ENCODE results near the gene MYL7.
"Not testable (repeated sequence)": the region's sequence is repeated elsewhere in the genome, so short reads cannot be mapped to it uniquely, and the experiment has no call there.

MYL7 gene

GRCh38 chr7:44183386-44183785, 42.3 kb upstream of the MYL7 start:
- Histone ChIP-seq H3K9me3 (no peaks in the 10 kb centered on the region), H3K4me3 (ENCODE audit: low read depth in 1 of 2, low read length in 1 of 2) (no peak overlapping the region), H3K36me3 (no peaks in the 10 kb centered on the region), H3K4me1 (ENCODE audit: control insufficient read depth in 1 of 2, insufficient read depth in 1 of 2, low read depth in 1 of 2, low read length in 1 of 2) (no peaks in the 10 kb centered on the region), H3K27me3 (peaks cover 8% of the 10 kb centered on the region), H3K27ac (no peak overlapping the region)
- no peak for TF ChIP-seq CTCF (IDR thresholded peaks at IDR 0.05)

- no peak overlapping the region for H3K27ac ChIP-seq
- no peaks in the 10 kb centered on the region for H3K36me3 ChIP-seq
- H3K27me3 ChIP-seq, result peaks cover 8% of the 10 kb centered on the region
These were observed 41.7 kb upstream of the MYL7 start for GRCh38 chr7:44182827-44183226.

GRCh38 chr7:44180631-44181030, 39.5 kb upstream of the MYL7 start:
- TF ChIP-seq CTCF (IDR thresholded peaks at IDR 0.05), result no peak
- Histone ChIP-seq H3K4me3 (ENCODE audit: low read depth in 1 of 2, low read length in 1 of 2) (no peak overlapping the region), H3K27ac (no peak overlapping the region), H3K4me1 (ENCODE audit: control insufficient read depth in 1 of 2, insufficient read depth in 1 of 2, low read depth in 1 of 2, low read length in 1 of 2) (no peaks in the 10 kb centered on the region), H3K9me3 (no peaks in the 10 kb centered on the region), H3K27me3 (peaks cover 8% of the 10 kb centered on the region), H3K36me3 (no peaks in the 10 kb centered on the region)

More at GRCh38 chr7:44182827-44183226, 41.7 kb upstream of the MYL7 start:
- no peaks in the 10 kb centered on the region for H3K4me1 ChIP-seq (ENCODE audit: control insufficient read depth in 1 of 2, insufficient read depth in 1 of 2, low read depth in 1 of 2, low read length in 1 of 2)
- no peak for TF ChIP-seq CTCF (IDR thresholded peaks at IDR 0.05)
- H3K4me3 ChIP-seq (ENCODE audit: low read depth in 1 of 2, low read length in 1 of 2), result no peak overlapping the region
- no peaks in the 10 kb centered on the region for H3K9me3 ChIP-seq

- H3K9me3 ChIP-seq, result no peaks in the 10 kb centered on the region
- H3K4me3 ChIP-seq (ENCODE audit: low read depth in 1 of 2, low read length in 1 of 2), result no peak overlapping the region
- no peak for TF ChIP-seq CTCF (IDR thresholded peaks at IDR 0.05)
- H3K36me3 ChIP-seq, result no peaks in the 10 kb centered on the region
- H3K4me1 ChIP-seq (ENCODE audit: control insufficient read depth in 1 of 2, insufficient read depth in 1 of 2, low read depth in 1 of 2, low read length in 1 of 2), result no peaks in the 10 kb centered on the region
- H3K27ac ChIP-seq, result no peak overlapping the region
- peaks cover 1% of the 10 kb centered on the region for H3K27me3 ChIP-seq
These were observed 36.5 kb upstream of the MYL7 start for GRCh38 chr7:44177570-44178131.

GRCh38 chr7:44176486-44176885, 35.4 kb upstream of the MYL7 start:
- Histone ChIP-seq H3K4me3 (ENCODE audit: low read depth in 1 of 2, low read length in 1 of 2) (no peak overlapping the region), H3K9me3 (no peaks in the 10 kb centered on the region), H3K36me3 (no peaks in the 10 kb centered on the region), H3K27me3 (no peaks in the 10 kb centered on the region), H3K27ac (no peak overlapping the region), H3K4me1 (ENCODE audit: control insufficient read depth in 1 of 2, insufficient read depth in 1 of 2, low read depth in 1 of 2, low read length in 1 of 2) (no peaks in the 10 kb centered on the region)
- TF ChIP-seq CTCF (IDR thresholded peaks at IDR 0.05), result no peak

- H3K27me3 ChIP-seq, result no peaks in the 10 kb centered on the region
- no peak for TF ChIP-seq CTCF (IDR thresholded peaks at IDR 0.05)
- no peak overlapping the region for H3K4me3 ChIP-seq (ENCODE audit: low read depth in 1 of 2, low read length in 1 of 2)
- no peak overlapping the region for H3K27ac ChIP-seq
- H3K4me1 ChIP-seq (ENCODE audit: control insufficient read depth in 1 of 2, insufficient read depth in 1 of 2, low read depth in 1 of 2, low read length in 1 of 2), result no peaks in the 10 kb centered on the region
- H3K9me3 ChIP-seq, result no peaks in the 10 kb centered on the region
- H3K36me3 ChIP-seq, result no peaks in the 10 kb centered on the region
These were observed 34.6 kb upstream of the MYL7 start for GRCh38 chr7:44175730-44176129.

- not testable (repeated sequence) for H3K4me1 ChIP-seq (ENCODE audit: control insufficient read depth in 1 of 2, insufficient read depth in 1 of 2, low read depth in 1 of 2, low read length in 1 of 2); H3K27me3 ChIP-seq; H3K36me3 ChIP-seq; H3K4me3 ChIP-seq (ENCODE audit: low read depth in 1 of 2, low read length in 1 of 2); H3K27ac ChIP-seq; H3K9me3 ChIP-seq
These were observed 33.5 kb upstream of the MYL7 start for GRCh38 chr7:44174694-44174948.

Measured in neutrophil (primary cell).